Measurements from ENCODE around the gene PLEKHG3.

DNA sequence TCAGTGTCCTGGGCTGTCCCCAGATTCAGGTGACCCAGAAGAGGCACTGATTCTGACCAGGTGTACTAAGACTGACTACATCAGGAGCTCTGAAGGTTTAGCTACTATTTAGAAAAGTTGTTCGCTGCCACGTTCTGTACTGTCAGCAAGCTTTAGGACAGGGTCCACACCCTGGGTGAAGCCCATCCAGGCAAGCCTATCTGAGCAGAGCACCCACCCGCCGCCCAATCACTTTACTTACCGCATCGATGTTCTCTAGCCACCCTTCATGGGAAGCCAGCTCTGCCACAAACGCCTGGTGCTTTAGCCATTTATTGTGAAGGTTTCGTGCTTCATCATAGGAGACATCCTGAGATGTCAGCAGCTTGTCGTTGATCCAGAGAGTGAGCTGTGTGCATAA lies 79.8 kb downstream of the PLEKHG3 start:
- TF ChIP-seq, protein P1, sequence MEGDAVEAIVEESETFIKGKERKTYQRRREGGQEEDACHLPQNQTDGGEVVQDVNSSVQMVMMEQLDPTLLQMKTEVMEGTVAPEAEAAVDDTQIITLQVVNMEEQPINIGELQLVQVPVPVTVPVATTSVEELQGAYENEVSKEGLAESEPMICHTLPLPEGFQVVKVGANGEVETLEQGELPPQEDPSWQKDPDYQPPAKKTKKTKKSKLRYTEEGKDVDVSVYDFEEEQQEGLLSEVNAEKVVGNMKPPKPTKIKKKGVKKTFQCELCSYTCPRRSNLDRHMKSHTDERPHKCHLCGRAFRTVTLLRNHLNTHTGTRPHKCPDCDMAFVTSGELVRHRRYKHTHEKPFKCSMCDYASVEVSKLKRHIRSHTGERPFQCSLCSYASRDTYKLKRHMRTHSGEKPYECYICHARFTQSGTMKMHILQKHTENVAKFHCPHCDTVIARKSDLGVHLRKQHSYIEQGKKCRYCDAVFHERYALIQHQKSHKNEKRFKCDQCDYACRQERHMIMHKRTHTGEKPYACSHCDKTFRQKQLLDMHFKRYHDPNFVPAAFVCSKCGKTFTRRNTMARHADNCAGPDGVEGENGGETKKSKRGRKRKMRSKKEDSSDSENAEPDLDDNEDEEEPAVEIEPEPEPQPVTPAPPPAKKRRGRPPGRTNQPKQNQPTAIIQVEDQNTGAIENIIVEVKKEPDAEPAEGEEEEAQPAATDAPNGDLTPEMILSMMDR (conservative IDR thresholded peaks at IDR 0.05 in 1 of 2, IDR thresholded peaks at IDR 0.05 in 1 of 2; ENCODE audit: low read depth in 1 of 2, low read length in 2 of 2), result no peak
- no peak for TF ChIP-seq EZH2 (IDR thresholded peaks at IDR 0.05; ENCODE audit: low read length, missing control alignments)

Measured in fibroblast of lung (primary cell).